ENCODE measurements around the gene AUTS2. TPM values are rescaled to one million over a fixed set of nuclear protein-coding genes. Genes with fewer than 3 reads are reported as not detected.

Gene AUTS2
- total RNA-seq, 1 experiment from 2014 or later = 38.5 TPM

DNA sequence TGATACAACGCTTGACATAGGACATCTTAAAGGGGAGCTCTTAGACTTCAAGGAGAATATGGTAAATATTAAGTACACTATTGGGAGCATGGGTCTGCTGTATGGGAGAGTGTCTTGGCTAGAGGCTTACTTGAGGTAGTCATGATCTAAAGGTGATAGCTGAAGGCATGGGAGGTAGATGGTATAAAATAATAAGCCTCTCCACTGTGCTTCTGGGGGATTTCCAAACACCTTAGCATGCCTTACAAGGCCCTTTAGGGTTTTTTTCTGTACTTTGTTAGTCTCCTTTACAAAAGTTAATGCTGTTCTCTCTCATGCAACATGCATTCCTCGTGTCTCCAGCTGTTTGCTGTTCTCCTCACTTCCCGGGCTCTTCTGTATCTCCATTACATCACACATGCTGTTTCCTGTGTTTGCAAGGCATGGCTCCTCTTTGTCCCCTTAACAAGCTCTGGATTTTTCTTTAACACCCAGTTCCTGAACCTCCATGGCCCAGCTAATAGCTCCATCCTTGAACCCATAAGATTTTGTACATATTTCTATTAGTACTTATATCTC is 449.7 kb downstream of the AUTS2 start:
- Histone ChIP-seq H3K9me2 (replicated peaks; ENCODE audit: insufficient read depth, low read length) (no peaks in the 10 kb centered on the region), H3K27me3 (ENCODE audit: low read length) (no peaks in the 10 kb centered on the region), H4K20me1 (ENCODE audit: insufficient read depth, low read depth, low read length) (peaks cover 45% of the 10 kb centered on the region), H3K27ac (ENCODE audit: low read length) (no peak overlapping the region), H3K4me1 (ENCODE audit: low read length) (no peaks in the 10 kb centered on the region), H2AFZ (ENCODE audit: low read length) (no peak overlapping the region), H3K9ac (ENCODE audit: low read length) (no peak overlapping the region), H3K79me2 (ENCODE audit: low read length) (no peaks in the 10 kb centered on the region), H3K4me3 (ENCODE audit: low read length) (no peak overlapping the region), H3K4me2 (ENCODE audit: low read depth, low read length, poor library complexity, severe bottlenecking) (no peak overlapping the region), H3K9me3 (ENCODE audit: low read length) (no peaks in the 10 kb centered on the region), H3K36me3 (ENCODE audit: insufficient read depth, low read length) (no peaks in the 10 kb centered on the region)
- no peak for DNase-seq

GRCh38 chr7:70051726-70052125 is 453.5 kb downstream of the AUTS2 start:
- no peak overlapping the region for H3K4me3 ChIP-seq (ENCODE audit: low read length)
- H3K9me3 ChIP-seq (ENCODE audit: low read length) = no peaks in the 10 kb centered on the region
- H3K9ac ChIP-seq (ENCODE audit: low read length) = no peak overlapping the region
- no peak overlapping the region for H3K27ac ChIP-seq (ENCODE audit: low read length)
- no peak overlapping the region for H2AFZ ChIP-seq (ENCODE audit: low read length)
- no peaks in the 10 kb centered on the region for H3K4me1 ChIP-seq (ENCODE audit: low read length)
- H3K9me2 ChIP-seq (replicated peaks; ENCODE audit: insufficient read depth, low read length) = no peaks in the 10 kb centered on the region
- H3K27me3 ChIP-seq (ENCODE audit: low read length) = no peaks in the 10 kb centered on the region; the same call in 1 of the 2 replicates
- no peak for DNase-seq
- peaks cover 44% of the 10 kb centered on the region; the same call in 1 of the 2 replicates for H4K20me1 ChIP-seq (ENCODE audit: insufficient read depth, low read depth, low read length)
- H3K36me3 ChIP-seq (ENCODE audit: insufficient read depth, low read length) = no peaks in the 10 kb centered on the region
- no peak overlapping the region for H3K4me2 ChIP-seq (ENCODE audit: low read depth, low read length, poor library complexity, severe bottlenecking)
- no peaks in the 10 kb centered on the region for H3K79me2 ChIP-seq (ENCODE audit: low read length)

DNA sequence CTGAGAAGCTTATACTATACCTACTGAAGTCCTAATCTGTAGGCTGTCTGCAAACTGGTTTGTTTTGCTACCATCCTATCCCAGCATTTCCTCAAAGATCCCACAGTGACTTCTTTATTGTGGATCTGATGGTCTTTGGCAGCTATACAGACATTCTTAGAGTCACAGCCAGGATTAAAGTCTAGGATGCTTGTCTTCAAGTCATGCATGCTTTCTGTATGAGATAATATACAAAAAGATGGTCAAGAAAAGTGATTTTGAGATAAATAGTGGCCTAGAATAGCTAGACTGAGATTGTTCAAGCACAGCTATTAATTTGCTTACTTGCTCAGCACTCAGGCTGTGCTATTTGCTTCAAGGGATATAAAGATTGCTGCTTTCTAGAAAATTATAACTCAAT is 454.4 kb downstream of the AUTS2 start:
- H3K4me1 ChIP-seq (ENCODE audit: low read length) = no peaks in the 10 kb centered on the region
- DNase-seq = no peak
- H3K36me3 ChIP-seq (ENCODE audit: insufficient read depth, low read length) = no peaks in the 10 kb centered on the region
- no peaks in the 10 kb centered on the region for H3K9me2 ChIP-seq (replicated peaks; ENCODE audit: insufficient read depth, low read length)
- H3K9me3 ChIP-seq (ENCODE audit: low read length) = no peaks in the 10 kb centered on the region
- H3K9ac ChIP-seq (ENCODE audit: low read length) = no peak overlapping the region
- H2AFZ ChIP-seq (ENCODE audit: low read length) = no peak overlapping the region
- H4K20me1 ChIP-seq (ENCODE audit: insufficient read depth, low read depth, low read length) = peaks cover 38% of the 10 kb centered on the region; the same call in 1 of the 2 replicates
- H3K4me2 ChIP-seq (ENCODE audit: low read depth, low read length, poor library complexity, severe bottlenecking) = no peak overlapping the region
- H3K79me2 ChIP-seq (ENCODE audit: low read length) = no peaks in the 10 kb centered on the region
- H3K27ac ChIP-seq (ENCODE audit: low read length) = no peak overlapping the region
- no peak overlapping the region for H3K4me3 ChIP-seq (ENCODE audit: low read length)
- no peaks in the 10 kb centered on the region; the same call in 1 of the 2 replicates for H3K27me3 ChIP-seq (ENCODE audit: low read length)

DNA sequence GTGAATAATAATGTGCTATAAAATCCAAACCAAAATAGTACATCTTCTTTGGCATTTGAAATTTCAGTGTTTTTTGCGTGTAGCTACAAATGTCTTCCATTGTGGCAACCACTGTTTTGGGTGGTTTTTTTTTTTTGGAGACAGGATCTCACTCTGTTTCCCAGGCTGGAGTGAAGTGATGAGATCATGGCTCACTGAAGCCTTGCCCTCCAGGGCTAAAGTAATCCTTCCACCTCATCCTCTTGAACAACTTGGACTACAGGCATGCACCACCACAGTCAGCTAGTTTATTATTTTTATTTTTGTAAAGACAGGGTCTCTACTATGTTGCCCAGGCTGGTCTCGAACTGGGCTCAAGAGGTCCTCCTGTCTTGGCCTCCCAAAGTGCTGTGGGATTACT is 455.1 kb downstream of the AUTS2 start:
- Histone ChIP-seq H3K27me3 (ENCODE audit: low read length) (no peaks in the 10 kb centered on the region; the same call in 1 of the 2 replicates), H3K9me2 (replicated peaks; ENCODE audit: insufficient read depth, low read length) (no peaks in the 10 kb centered on the region), H3K4me2 (ENCODE audit: low read depth, low read length, poor library complexity, severe bottlenecking) (no peak overlapping the region), H3K4me3 (ENCODE audit: low read length) (no peak overlapping the region), H3K36me3 (ENCODE audit: insufficient read depth, low read length) (no peaks in the 10 kb centered on the region), H3K4me1 (ENCODE audit: low read length) (no peaks in the 10 kb centered on the region), H4K20me1 (ENCODE audit: insufficient read depth, low read depth, low read length) (peaks cover 35% of the 10 kb centered on the region; the same call in 1 of the 2 replicates), H3K79me2 (ENCODE audit: low read length) (no peaks in the 10 kb centered on the region), H3K9me3 (ENCODE audit: low read length) (no peaks in the 10 kb centered on the region), H3K27ac (ENCODE audit: low read length) (no peak overlapping the region), H3K9ac (ENCODE audit: low read length) (no peak overlapping the region), H2AFZ (ENCODE audit: low read length) (no peak overlapping the region)
- DNase-seq = no peak

DNA sequence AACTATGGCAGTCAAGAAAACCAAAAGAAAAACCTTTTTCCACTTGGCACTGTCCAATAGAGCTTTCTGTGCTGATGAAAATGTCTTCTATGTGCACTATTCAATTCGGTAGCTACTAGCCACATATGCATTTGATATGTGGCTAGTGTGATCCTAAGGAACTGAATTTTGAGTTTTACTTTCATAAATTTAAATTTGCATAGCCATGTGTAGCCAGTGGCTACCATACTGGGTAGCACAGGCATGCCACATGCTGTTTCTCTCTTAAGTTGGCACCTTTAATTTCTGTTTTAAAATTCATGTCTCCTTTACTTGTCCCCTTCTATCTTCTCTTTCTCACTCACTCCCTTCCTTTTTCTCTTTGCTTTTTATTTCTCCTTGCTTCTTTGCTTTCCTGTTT is 455.7 kb downstream of the AUTS2 start:
- Histone ChIP-seq H3K79me2 (ENCODE audit: low read length) (no peaks in the 10 kb centered on the region), H3K9ac (ENCODE audit: low read length) (no peak overlapping the region), H4K20me1 (ENCODE audit: insufficient read depth, low read depth, low read length) (peaks cover 29% of the 10 kb centered on the region; the same call in 1 of the 2 replicates), H3K27me3 (ENCODE audit: low read length) (no peaks in the 10 kb centered on the region; the same call in 1 of the 2 replicates), H3K4me2 (ENCODE audit: low read depth, low read length, poor library complexity, severe bottlenecking) (no peak overlapping the region), H3K27ac (ENCODE audit: low read length) (no peak overlapping the region), H3K9me3 (ENCODE audit: low read length) (no peaks in the 10 kb centered on the region), H3K4me1 (ENCODE audit: low read length) (no peaks in the 10 kb centered on the region), H2AFZ (ENCODE audit: low read length) (no peak overlapping the region), H3K9me2 (replicated peaks; ENCODE audit: insufficient read depth, low read length) (no peaks in the 10 kb centered on the region), H3K4me3 (ENCODE audit: low read length) (no peak overlapping the region), H3K36me3 (ENCODE audit: insufficient read depth, low read length) (no peaks in the 10 kb centered on the region)
- DNase-seq = no peak

DNA sequence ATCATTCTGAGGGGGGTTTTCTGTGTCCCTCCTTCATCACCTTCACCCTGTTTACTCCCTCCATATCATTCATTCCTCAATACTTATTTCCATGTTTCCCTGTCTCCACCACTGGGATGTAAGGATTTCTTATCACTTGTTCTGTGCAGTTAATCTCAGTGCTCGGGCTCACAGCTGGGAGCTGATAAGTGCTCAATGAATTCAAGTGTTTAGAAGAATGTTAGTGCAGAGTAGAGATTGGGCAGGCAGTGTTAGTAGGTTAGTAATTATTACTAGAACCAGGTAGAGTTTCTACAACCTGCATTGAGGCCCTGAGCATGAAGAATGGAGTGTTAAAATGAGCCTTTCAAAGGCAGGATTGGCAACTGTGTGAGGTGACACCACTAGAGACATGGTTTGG is 458.1 kb downstream of the AUTS2 start:
- H3K79me2 ChIP-seq (ENCODE audit: low read length) = no peaks in the 10 kb centered on the region
- no peaks in the 10 kb centered on the region for H3K36me3 ChIP-seq (ENCODE audit: insufficient read depth, low read length)
- H3K4me2 ChIP-seq (ENCODE audit: low read depth, low read length, poor library complexity, severe bottlenecking) = no peak overlapping the region
- no peak overlapping the region for H3K4me3 ChIP-seq (ENCODE audit: low read length)
- no peaks in the 10 kb centered on the region for H3K9me2 ChIP-seq (replicated peaks; ENCODE audit: insufficient read depth, low read length)
- H3K9ac ChIP-seq (ENCODE audit: low read length) = no peak overlapping the region
- no peak overlapping the region for H2AFZ ChIP-seq (ENCODE audit: low read length)
- H3K27me3 ChIP-seq (ENCODE audit: low read length) = no peaks in the 10 kb centered on the region; the same call in 1 of the 2 replicates
- H3K4me1 ChIP-seq (ENCODE audit: low read length) = no peaks in the 10 kb centered on the region
- peaks cover 29% of the 10 kb centered on the region; the same call in 1 of the 2 replicates for H4K20me1 ChIP-seq (ENCODE audit: insufficient read depth, low read depth, low read length)
- H3K27ac ChIP-seq (ENCODE audit: low read length) = no peak overlapping the region
- no peak for DNase-seq
- H3K9me3 ChIP-seq (ENCODE audit: low read length) = no peaks in the 10 kb centered on the region

GRCh38 chr7:70060298-70061068 is 462.2 kb downstream of the AUTS2 start:
- DNase-seq = no peak

GRCh38 chr7:70063371-70063770 is 465.1 kb downstream of the AUTS2 start:
- H3K4me1 ChIP-seq (ENCODE audit: low read length) = no peaks in the 10 kb centered on the region
- no peak overlapping the region for H3K4me2 ChIP-seq (ENCODE audit: low read depth, low read length, poor library complexity, severe bottlenecking)
- H3K27me3 ChIP-seq (ENCODE audit: low read length) = no peaks in the 10 kb centered on the region
- no peaks in the 10 kb centered on the region for H3K79me2 ChIP-seq (ENCODE audit: low read length)
- H4K20me1 ChIP-seq (ENCODE audit: insufficient read depth, low read depth, low read length) = peaks cover 14% of the 10 kb centered on the region; the same call in 1 of the 2 replicates
- H3K9me3 ChIP-seq (ENCODE audit: low read length) = no peaks in the 10 kb centered on the region
- H3K27ac ChIP-seq (ENCODE audit: low read length) = no peak overlapping the region
- no peak for DNase-seq
- H2AFZ ChIP-seq (ENCODE audit: low read length) = no peak overlapping the region
- no peaks in the 10 kb centered on the region for H3K9me2 ChIP-seq (replicated peaks; ENCODE audit: insufficient read depth, low read length)
- H3K4me3 ChIP-seq (ENCODE audit: low read length) = no peak overlapping the region
- no peaks in the 10 kb centered on the region for H3K36me3 ChIP-seq (ENCODE audit: insufficient read depth, low read length)
- H3K9ac ChIP-seq (ENCODE audit: low read length) = no peak overlapping the region

More at GRCh38 chr7:70060298-70061068, 462.2 kb downstream of the AUTS2 start:
- Histone ChIP-seq H3K4me3 (ENCODE audit: low read length) (no peak overlapping the region), H3K79me2 (ENCODE audit: low read length) (no peaks in the 10 kb centered on the region), H3K9ac (ENCODE audit: low read length) (no peak overlapping the region), H2AFZ (ENCODE audit: low read length) (no peak overlapping the region), H3K9me2 (replicated peaks; ENCODE audit: insufficient read depth, low read length) (no peaks in the 10 kb centered on the region), H4K20me1 (ENCODE audit: insufficient read depth, low read depth, low read length) (peaks cover 20% of the 10 kb centered on the region), H3K36me3 (ENCODE audit: insufficient read depth, low read length) (no peaks in the 10 kb centered on the region), H3K27ac (ENCODE audit: low read length) (no peak overlapping the region), H3K4me2 (ENCODE audit: low read depth, low read length, poor library complexity, severe bottlenecking) (no peak overlapping the region), H3K27me3 (ENCODE audit: low read length) (no peaks in the 10 kb centered on the region; the same call in 1 of the 2 replicates), H3K9me3 (ENCODE audit: low read length) (no peaks in the 10 kb centered on the region), H3K4me1 (ENCODE audit: low read length) (no peaks in the 10 kb centered on the region)

Measured in Karpas-422 (cell line).